HG03066 (cell line): Measurements from ENCODE around the gene UTP14A.

Experiments used
- ATAC-seq: cut with Tn5 transposase; IDR thresholded peaks from one replicate; pipeline ENCODE4 v1.9.1; 2021; ENCODE audit warnings: low read depth; ENCODE audit not compliant: unreplicated experiment

UTP14A gene

DNA sequence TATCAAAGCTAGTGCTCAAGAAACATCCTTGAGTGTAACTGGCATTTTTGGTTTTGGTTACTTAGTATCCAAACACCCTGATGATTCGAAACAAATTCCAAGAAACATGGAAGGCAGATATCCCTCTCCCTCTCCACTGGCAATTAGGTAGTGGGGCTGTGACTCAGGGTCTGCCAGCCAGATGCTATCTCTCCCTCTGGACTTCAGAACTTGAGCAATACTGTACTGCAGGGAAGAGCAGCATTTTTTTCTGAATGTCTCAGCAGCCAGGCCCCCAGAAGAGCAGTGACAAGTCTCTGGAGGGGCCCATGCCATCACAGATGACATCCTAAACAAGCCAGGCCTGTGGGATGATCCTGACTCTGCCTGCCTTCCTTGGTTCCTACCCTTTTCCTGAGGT lies 39.2 kb downstream of the UTP14A start:
- no peak for ATAC-seq

DNA sequence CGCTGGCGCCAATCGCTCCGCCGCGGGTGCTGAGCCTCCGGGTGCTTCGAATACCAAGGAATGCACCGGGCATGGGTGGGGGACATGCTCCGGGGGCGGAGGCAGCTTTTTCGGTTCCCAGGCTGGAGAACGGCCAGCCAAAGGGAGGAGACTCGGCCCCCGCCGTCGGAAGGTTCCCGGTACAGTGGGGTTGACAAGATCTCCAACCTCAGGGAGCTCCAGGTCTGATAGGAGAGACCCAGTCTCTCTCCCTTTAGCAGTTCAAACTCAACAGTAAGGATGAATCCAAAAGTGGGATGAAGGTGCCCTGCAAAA lies 47.3 kb downstream of the UTP14A start:
- ATAC-seq, result no peak

DNA sequence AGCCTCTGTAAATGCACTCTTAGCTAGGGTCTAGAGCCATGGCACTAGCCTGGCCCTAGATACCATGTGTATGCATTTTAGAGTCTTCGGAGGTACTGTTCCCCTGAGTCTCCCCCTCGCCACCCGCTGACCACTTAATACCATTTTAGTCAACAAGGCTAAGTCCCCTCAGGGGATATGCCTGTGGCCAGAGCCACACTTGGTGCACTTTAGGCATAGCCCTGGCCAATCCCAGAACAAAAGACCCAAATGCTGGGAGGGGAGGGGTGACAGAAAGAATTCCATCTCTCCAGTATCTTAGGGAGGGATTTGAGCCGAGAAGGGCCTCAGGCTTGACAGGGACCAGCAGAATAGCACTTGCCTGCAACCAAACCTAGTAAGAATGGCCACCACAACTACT lies 47.9 kb downstream of the UTP14A start:
- no peak for ATAC-seq

DNA sequence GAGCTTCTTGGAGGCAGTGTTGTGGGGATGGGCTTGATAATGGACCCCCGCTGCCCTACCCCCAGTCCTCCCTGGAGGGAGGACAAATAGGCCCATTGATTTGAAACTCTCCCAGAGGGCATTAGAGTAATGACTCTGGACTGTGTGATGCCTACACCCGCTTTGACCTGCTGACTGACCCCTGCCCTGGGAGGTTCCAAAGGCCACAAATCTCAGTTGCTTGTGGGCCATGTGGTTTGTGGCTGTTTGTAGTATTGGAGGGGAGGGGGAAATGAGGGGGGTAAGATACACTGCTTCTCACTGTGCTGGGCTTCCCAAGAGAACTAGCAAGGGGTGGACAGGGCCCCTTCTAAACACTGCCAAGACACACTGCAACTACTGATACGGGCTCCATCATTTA lies 48.8 kb downstream of the UTP14A start:
- ATAC-seq, result no peak

DNA sequence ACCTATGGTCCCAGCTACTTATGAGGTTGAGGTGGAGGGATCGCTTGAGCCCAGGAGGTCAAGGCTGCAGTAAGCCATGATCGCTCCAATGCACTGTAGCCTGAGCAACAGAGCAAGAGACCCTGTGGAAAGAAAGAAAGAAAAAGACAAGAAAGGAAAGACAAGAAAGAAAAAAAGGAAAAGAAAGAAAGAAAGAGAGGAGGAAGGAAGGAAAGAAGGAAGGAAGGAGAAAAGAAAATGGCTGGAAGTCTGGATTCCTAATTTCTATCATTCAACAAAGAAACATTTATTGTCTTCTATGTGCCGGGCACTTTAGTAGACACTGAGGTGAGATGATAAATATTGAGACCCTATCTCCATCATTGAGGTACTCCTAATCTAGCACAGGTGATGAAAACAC lies 49.7 kb downstream of the UTP14A start:
- no peak for ATAC-seq

DNA sequence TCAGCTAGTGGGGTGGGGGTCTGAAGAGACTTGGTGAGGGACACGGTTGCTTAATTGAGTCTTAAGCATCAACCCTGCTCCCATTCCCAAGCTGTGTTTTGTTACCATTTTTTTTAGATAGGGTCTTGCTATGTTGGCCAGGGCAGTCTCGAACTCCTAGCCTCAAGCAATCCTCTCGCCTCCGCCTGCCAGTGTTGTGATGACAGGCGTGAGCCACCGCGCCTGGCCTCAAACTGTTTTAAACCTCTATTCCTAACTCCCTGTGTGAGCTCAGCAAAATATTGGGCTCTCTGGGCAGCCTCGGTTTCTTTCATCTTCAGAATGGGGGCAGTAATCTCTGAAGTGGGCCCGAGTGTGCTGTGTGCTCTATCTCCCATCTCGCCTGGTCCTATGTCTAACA lies 50.2 kb downstream of the UTP14A start:
- ATAC-seq, result no peak

DNA sequence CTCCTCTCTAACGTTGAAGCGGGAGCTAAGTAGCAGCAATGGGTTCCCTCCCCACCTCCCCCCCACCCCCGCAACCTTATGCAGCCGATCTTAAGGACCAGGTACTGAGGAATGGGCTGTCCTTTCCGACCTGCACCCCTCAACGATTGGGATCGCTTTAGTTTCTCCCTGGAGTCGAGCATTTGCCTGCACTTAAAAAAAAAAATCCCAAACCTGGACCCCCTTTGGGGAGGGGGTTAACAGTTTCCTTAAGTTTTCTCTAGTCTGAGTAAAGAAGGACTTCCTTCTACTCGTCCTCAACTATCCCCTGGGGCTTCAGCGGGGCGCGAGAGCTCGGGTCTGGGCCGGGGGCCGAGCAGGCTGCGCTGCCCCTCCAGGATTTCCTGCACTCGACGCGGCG lies 50.8 kb downstream of the UTP14A start:
- ATAC-seq, result no peak

DNA sequence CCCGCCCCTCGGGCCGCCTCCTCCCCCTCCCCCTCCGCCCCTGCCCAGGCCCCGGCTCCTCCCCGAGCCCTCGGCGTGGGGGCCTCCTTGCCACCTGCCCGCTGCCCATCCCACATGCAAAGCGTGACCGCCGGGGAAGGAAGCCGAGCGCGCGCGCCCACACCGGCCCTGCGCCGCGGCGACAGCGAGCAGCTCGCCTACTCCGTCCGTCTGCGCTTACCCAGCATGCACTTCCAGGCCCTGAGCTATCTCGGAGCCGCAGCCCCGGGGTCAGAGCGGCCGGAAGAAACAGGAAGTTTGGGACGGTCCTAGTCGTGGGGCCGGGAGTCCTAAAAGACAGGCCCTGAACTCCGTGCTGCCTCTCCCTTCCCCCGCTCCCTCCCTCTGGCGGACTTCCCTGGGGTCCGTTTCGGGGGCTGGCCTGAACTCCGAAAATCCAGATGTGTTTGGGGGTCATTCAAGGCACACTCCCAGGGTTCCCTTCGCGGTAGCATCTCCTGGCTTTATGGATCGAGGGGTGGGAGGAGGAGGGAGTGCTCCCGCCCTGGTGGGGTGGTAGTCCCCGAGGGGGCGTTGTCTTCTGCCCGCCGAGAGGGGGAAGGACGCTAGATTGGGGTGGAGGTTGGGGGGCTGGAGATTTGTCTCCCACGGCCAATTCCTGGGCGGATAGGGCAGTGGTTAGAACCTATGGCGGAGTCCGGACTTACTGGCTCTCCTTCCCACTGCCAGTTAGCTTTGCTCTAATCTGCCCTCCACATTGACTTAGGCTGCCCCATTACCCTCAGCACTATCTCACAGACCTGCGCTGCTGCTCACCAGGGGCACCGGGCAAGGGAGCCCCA lies 51.5 kb downstream of the UTP14A start:
- ATAC-seq, result peak; percentile 63

DNA sequence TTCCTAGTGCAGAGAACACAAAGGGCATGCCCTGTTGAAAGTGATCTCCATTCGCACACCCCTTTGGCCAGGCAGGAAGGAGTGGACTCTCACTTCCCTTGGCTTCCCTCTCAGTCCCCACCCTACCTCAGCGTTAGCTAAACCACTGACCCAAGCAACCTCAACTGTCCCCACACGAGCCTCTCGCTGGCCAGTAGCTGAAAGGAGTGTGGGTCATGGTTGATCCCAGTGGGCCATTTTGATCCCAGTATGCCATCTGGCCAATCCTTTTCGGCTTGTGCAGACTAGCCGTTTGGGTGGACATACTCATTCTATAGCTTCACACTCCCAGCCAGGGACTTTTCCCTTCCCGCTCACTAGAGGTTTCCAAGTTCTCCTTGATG lies 52.1 kb downstream of the UTP14A start:
- ATAC-seq, result no peak

DNA sequence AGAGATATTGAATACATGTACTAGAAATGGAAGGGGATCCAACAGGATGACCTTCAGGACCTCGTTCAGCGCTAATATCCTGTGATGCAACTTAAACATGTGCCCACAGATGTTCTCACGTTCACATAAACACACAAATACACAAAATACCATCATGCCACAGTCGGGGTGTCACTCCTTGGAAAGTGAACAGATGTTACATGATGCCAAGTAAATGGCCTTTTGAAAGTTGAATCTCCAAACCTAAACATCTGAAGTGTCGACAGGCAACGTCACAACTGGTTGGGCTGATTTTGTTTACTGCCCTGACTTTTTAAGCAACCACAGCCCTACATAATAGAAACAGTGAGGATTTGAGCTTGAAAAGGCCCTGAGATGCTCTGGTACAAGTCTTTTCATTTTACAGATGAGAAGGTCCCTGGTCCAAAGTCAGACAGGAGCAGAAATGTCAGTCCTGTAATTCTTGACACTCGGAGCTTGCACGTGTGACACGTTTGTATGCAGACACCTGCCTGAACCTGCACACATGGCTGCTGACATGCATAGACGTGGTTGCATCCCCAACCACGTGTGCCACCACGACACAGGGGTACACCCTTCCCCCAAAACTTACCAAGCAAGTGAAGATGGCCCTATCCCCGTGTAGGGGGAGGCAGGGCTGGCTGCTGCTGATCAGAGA lies 53.0 kb downstream of the UTP14A start:
- no peak for ATAC-seq

DNA sequence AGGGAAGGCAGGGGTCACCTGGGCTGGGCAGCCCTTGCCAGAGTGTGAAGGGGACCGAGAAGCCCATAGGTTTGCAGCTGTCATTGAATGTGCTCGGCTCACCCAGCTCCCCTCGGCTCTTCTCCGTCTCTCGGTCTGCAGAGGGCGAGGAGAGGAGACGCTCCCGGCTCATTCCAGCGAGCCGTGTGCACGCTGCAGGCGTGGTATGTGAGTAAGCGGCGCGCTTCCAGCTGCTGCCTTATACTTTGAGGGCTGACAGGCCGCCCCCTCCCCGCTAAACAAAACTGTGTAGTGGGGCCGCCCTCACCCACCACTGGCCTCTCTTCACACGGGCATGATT lies 53.5 kb downstream of the UTP14A start:
- ATAC-seq, result no peak

DNA sequence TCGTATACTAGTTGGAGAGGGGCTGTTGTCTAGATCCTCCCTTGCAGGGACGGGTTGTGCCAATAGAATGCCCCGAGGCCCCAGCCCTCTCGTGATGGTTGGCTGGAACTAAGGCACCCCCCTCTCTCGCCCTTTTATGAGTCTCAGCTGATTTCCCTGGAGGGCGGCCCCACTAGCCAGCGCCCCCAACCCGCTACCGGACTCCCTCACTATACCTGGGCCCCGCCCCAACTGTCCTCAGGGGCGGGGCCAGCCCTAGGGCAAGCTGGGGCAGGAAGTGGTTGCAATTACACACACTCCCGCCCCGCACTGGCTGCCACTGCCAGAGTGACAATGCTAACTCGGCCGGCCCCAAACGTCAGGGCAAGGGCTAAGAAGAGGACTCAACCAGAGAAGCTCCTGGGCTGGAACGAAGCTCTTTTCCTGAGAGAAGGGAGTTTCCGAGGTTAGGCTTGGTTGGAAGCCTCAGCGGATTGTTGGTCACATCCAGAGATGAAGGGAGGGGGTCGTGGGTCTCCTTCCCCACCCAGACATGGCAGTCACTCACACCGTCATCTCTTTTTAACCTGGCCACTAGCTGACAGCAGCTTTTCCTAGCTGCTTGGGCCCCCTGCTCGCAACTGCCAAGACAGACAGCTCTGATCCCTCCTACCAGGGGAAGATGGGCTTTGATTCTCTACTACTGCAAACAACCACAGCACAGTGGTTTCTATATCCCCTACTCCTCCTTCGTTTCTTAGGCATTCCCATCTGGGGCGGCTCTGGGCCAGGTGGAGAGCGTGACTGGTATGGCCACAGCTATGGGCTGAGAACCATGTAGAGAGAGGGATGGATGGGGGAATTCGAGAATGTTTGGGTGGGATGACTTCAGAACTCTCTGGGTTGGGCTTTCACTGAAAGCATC lies 55.5 kb downstream of the UTP14A start:
- ATAC-seq, result peak; percentile 85

DNA sequence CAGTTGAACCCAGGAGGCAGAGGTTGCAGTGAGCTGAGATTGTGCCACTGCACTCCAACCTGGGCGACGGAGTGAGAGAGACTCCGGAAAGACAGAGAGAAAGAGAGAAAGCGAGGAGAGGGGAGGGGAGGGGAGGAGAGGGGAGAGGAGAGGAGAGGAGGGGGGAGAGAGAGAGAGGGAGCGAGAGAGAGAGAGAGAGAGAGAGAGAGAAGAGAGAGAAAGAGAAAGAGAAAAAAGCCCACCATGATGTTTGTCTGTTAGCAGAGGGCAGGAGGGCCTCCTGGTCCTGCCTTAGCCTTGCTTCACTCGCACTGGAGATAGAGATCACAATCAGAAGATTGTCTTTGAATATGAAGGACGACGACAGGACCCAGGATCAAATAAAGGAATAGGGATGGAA lies 57.8 kb downstream of the UTP14A start:
- no peak for ATAC-seq

DNA sequence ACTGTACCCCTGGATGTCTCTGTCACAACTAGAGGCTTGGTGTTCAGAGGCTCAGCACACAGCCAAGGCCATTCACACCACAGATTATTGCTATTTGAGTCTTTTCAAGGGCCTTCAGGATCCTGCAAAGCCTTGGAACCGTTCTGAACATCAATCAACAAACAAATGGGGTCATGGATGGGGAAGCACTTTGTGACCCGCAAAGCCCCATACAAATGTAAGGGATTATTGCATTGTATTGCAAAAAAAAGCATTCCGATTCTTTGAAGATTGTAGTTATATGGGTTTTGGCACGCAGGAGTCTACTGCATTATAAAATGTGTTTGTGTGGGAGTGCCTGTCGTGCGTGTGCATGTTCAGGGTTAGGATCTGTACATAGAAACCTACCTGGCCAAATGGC lies 59.2 kb downstream of the UTP14A start:
- ATAC-seq, result no peak

DNA sequence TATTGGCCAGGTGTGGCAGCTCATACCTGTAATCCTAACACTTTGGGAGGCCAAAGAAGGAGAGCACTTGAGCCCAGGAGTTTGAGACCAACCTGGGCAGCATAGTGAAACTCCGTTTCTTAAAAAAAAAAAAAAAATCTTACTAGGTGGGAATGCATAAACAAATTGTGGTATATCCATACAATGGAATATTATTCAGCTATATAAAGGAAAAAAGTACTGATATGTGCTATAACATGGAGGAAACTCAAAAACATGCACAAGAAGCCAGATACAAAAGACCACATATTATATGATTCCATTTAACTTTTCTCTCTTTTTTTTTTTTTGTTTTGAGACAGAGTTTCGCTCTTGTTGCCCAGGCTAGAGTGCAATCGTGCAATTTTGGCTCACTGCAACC lies 63.0 kb downstream of the UTP14A start:
- ATAC-seq, result no peak

DNA sequence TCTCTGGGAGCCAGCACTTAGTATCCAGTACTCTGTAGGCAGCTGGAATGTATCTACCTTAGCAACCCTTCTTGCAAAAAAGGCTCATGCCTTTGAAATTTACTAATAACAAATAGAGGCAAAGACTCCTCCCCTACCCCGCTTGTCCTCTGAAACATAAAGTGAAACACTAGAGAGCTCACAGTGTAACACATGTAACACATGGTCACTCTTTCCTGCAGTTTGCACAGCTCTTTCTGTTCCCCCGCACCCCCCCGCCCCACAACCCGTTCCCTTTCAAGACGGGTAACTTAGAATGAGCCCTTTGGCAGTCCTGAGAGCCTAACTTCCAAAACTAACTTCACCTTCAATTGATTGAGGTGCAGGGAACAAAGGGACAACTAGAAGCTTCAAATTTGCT lies 70.5 kb downstream of the UTP14A start:
- no peak for ATAC-seq
